PFSK-1 (cell line): ENCODE data around the gene ANKFY1.

ENCODE experiments used
- POLR2AphosphoS5 ChIP-seq: IDR thresholded peaks from 2 replicates; pipeline ENCODE4 v1.6.1; 2012; ENCODE audit warnings: low read depth, mild to moderate bottlenecking, control low read depth, low read length, moderate library complexity
- TAF1 ChIP-seq: IDR thresholded peaks from 2 replicates; pipeline ENCODE4 v1.6.1; 2012; ENCODE audit warnings: low read length, control low read depth, borderline replicate concordance; ENCODE audit not compliant: insufficient read depth
- TF ChIP-seq, protein P1 (sequence below), 2 experiments: IDR thresholded peaks; 2 replicates each; pipeline versions ENCODE4 v1.6.1 to v1.8.0; 2011 to 2012; ENCODE audit warnings: low read depth in 2 of 2, low read length in 2 of 2, control low read depth in 1 of 2, inconsistent platforms in 1 of 2, mild to moderate bottlenecking in 1 of 2, moderate library complexity in 1 of 2; ENCODE audit not compliant: insufficient read depth in 1 of 2

DNA sequence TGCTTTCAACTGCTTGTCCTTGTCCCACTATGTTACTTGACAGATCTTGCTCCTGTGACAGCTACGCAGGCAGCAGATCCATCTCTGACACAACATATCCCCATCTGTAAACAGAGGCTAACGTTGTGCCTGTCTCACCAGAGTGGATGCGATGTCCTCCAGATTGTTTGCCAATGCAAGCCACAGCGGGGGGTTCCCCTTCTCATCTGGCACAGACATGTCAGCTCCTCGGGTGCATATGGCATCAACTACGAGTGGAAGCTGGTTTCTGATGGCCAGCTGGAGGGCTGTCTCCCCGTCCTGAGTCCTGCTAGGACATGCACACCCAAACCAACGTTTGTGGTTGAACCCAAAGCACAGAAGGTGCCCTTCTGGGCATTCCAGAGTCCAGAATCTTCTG lies 81.7 kb downstream of the ANKFY1 start:
- TF ChIP-seq POLR2AphosphoS5: no peak
- TF ChIP-seq, protein P1, sequence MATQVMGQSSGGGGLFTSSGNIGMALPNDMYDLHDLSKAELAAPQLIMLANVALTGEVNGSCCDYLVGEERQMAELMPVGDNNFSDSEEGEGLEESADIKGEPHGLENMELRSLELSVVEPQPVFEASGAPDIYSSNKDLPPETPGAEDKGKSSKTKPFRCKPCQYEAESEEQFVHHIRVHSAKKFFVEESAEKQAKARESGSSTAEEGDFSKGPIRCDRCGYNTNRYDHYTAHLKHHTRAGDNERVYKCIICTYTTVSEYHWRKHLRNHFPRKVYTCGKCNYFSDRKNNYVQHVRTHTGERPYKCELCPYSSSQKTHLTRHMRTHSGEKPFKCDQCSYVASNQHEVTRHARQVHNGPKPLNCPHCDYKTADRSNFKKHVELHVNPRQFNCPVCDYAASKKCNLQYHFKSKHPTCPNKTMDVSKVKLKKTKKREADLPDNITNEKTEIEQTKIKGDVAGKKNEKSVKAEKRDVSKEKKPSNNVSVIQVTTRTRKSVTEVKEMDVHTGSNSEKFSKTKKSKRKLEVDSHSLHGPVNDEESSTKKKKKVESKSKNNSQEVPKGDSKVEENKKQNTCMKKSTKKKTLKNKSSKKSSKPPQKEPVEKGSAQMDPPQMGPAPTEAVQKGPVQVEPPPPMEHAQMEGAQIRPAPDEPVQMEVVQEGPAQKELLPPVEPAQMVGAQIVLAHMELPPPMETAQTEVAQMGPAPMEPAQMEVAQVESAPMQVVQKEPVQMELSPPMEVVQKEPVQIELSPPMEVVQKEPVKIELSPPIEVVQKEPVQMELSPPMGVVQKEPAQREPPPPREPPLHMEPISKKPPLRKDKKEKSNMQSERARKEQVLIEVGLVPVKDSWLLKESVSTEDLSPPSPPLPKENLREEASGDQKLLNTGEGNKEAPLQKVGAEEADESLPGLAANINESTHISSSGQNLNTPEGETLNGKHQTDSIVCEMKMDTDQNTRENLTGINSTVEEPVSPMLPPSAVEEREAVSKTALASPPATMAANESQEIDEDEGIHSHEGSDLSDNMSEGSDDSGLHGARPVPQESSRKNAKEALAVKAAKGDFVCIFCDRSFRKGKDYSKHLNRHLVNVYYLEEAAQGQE (IDR thresholded peaks at IDR 0.05; ENCODE audit: insufficient read depth in 1 of 2, low read depth in 2 of 2, low read length in 2 of 2): no peak
- no peak for TF ChIP-seq TAF1
